Lower leg skin (tissue), 4 donors: ENCODE measurements around the gene PPP1R12B. TPM values are rescaled to one million over a fixed set of nuclear protein-coding genes. Genes with fewer than 3 reads are reported as not detected.
A peak's percentile ranks its signal among the peaks of the same experiment; 100 is the strongest.

Experiments used
- DNase-seq, 2 donors: peaks; one replicate each; pipeline ENCODE4 v3.0.0-alpha.2; 2019; ENCODE audit warnings: low spot score in 2 of 2
- H3K4me3 ChIP-seq: fragments of 200-600 bp; sonication (generic); 2 replicates; pipeline ENCODE4 v1.5.1; 2017; ENCODE audit warnings: mild to moderate bottlenecking, low read depth; ENCODE audit not compliant: poor library complexity, severe bottlenecking
- CTCF ChIP-seq, 3 donors: fragments of 450-650 bp; IDR thresholded peaks; one replicate each; pipeline ENCODE4 v1.5.1; 2016; ENCODE audit warnings: antibody characterized with exemption in 3 of 3, mild to moderate bottlenecking in 3 of 3, moderate library complexity in 2 of 3
- POLR2A ChIP-seq, 2 donors: fragments of 450-650 bp; IDR thresholded peaks; one replicate each; pipeline ENCODE4 v1.6.1; 2016 to 2017; ENCODE audit warnings: antibody characterized with exemption in 2 of 2, mild to moderate bottlenecking in 1 of 2, moderate library complexity in 1 of 2
- WGBS, 2 donors: methylation state at CpG; one replicate each; pipeline ENCODE4 v1.1.5; 2018; 5-methylcytosine and 5-hydroxymethylcytosine counted together
- intact Hi-C: fragments of 100-400 bp; cut with DNase I; formaldehyde crosslinking; loops from one replicate; pipeline ENCODE4 v1.15.0; 2023; ENCODE audit warnings: low total_unique reads
- total RNA-seq, 4 donors: library from RNA; depleted of rRNA; stranded (reverse); fragments of >200 nt; gene quantifications; one replicate each; pipeline ENCODE4 v1.1.0, GENCODE V29; 2016

Gene PPP1R12B
- total RNA-seq, 4 donors from 2014 or later: 14.6 to 50.8 (median 30.6) TPM

- WGBS, 2 donors: 91% methylated on average over 47 to 52 of the region's 52 CpGs
- no peak for TF ChIP-seq POLR2A (IDR thresholded peaks at IDR 0.05)
- TF ChIP-seq CTCF (IDR thresholded peaks at IDR 0.05): no peak
- intact Hi-C loops: loop anchor here (5.0 kb wide), 1 partner anchor 131 kb away; no protein-coding TSS in a partner anchor
- DNase-seq: peak in 1 of 2 donors; percentile 68
- no peak overlapping the region for H3K4me3 ChIP-seq
Observed at GRCh38 chr1:202317941-202318925, 30.3 kb upstream of the PPP1R12B start.

- DNase-seq: no peak
- WGBS, 2 donors: 76 to 77% methylated on average over 4 of the region's 4 CpGs
- no peak overlapping the region for H3K4me3 ChIP-seq
- intact Hi-C loops: loop anchor here (5.0 kb wide), 1 partner anchor 132 kb away; no protein-coding TSS in a partner anchor
- TF ChIP-seq CTCF (IDR thresholded peaks at IDR 0.05) (no peak), POLR2A (IDR thresholded peaks at IDR 0.05) (no peak)
Observed at GRCh38 chr1:202319381-202320080, 29.0 kb upstream of the PPP1R12B start.

GRCh38 chr1:202320081-202320405 lies 28.5 kb upstream of the PPP1R12B start:
- no peak for DNase-seq
- intact Hi-C loops: no loop called here
- TF ChIP-seq POLR2A (IDR thresholded peaks at IDR 0.05) (no peak), CTCF (IDR thresholded peaks at IDR 0.05) (no peak)
- H3K4me3 ChIP-seq: no peak overlapping the region

- WGBS, 2 donors: 68 to 77% methylated on average over 4 of the region's 4 CpGs
- intact Hi-C loops: no loop called here
- TF ChIP-seq POLR2A (IDR thresholded peaks at IDR 0.05) (no peak), CTCF (IDR thresholded peaks at IDR 0.05) (no peak)
- DNase-seq: peak in 1 of 2 donors; percentile 8
- H3K4me3 ChIP-seq: no peak overlapping the region
Observed at GRCh38 chr1:202323731-202324130, 24.8 kb upstream of the PPP1R12B start.

GRCh38 chr1:202324646-202325045 lies 23.9 kb upstream of the PPP1R12B start:
- WGBS, 2 donors: 75 to 81% methylated on average over 2 of the region's 2 CpGs
- DNase-seq: no peak
- TF ChIP-seq CTCF (IDR thresholded peaks at IDR 0.05): no peak
- H3K4me3 ChIP-seq: no peak overlapping the region
- intact Hi-C loops: no loop called here
